Stimulated activated CD8-positive, alpha-beta memory T cell treated with anti-CD3 and anti-CD28 coated beads, Interleukin-7, amount 100 ng/mL, for 4 hours (primary cell): ENCODE measurements around the gene AFF1.
"Not testable (repeated sequence)": the region's sequence is repeated elsewhere in the genome, so short reads cannot be mapped to it uniquely, and the experiment has no call there.

ENCODE experiments used
- DNase-seq, 2 donors: peaks; one replicate each; pipeline ENCODE4 v3.0.0-alpha.2; 2020; ENCODE audit warnings: low read depth in 2 of 2

AFF1 gene

DNA sequence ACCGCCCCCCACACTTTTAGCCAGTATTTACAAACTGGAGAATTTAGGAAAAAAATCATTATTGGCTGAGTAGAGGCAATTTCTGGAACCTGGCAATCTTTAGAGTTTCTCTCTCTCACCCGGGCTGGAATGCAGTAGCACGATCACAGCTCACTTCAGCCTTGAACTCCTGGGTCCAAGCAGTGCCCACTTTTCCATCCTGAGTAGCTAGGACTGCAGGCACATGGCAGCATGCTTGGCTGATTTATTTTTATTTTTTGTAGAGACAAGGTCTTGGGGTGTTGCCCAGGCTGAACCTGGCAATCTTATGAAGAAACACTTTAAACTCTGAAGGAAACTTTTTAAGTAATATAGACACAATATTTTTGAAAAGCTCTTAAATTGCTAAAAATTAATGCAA lies 120.1 kb downstream of the AFF1 start:
- no peak for DNase-seq

DNA sequence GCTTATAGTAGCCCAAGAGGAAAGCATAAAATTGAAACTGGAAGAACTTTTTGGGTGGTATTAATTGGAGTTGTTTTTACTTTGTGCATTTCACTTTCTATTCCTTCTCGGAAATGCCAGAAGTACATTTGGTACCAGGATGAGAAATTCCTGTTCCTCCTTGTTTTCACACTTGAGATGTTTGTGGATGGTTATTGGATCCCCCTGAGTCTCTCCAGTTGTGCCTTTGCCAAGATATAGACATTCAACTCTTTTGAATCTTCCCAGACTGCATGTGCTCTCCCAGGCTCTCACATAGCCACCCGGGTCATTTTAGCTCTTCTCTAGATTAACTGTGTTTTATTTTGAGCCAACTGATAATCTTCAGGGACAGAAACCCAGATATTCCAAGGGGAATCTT lies 120.5 kb downstream of the AFF1 start:
- DNase-seq = no peak

DNA sequence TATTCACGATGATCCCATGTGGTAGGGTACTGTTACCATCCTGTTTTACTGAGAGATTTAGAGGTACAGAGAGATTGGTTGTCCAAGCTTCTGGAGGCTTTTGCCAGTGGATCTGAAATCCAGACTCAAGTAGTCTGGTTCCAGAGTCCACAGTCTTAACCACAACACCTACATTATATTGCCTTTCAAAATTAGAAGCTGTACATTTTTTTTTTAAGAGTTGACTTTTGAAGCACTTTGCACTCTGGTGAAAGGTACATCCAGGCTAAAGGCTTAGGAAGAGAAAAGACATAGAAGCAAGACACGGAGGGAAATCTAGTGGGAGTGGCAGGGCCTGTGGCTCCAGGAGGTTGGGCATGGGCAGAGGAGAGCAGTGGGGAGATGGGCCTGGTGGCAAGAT lies 122.1 kb downstream of the AFF1 start:
- DNase-seq = no peak

DNA sequence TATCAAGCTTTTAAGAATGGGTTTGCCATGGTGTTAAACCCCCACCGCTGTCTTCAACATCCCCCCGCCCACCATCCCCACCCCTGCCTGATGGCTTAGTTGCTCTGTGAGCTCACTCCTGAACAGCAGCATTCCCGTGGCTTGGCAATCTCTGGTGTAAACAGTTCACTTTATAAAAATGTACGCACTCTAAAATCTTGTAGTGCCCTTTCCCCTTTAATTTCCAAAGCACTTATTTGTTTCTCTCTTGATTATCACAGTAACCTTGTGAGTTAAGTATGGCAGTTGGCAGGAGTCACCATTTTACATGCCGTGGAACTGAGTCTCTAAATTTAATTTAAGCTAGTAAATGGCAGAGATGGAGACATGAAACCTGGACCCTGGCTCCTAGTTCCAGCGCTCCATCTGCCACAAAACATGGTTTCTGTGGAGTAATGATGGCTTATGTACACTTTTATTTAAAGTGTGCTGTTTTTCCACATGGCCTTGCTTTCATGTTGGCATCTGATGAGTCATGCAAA lies 123.1 kb downstream of the AFF1 start:
- no peak for DNase-seq

DNA sequence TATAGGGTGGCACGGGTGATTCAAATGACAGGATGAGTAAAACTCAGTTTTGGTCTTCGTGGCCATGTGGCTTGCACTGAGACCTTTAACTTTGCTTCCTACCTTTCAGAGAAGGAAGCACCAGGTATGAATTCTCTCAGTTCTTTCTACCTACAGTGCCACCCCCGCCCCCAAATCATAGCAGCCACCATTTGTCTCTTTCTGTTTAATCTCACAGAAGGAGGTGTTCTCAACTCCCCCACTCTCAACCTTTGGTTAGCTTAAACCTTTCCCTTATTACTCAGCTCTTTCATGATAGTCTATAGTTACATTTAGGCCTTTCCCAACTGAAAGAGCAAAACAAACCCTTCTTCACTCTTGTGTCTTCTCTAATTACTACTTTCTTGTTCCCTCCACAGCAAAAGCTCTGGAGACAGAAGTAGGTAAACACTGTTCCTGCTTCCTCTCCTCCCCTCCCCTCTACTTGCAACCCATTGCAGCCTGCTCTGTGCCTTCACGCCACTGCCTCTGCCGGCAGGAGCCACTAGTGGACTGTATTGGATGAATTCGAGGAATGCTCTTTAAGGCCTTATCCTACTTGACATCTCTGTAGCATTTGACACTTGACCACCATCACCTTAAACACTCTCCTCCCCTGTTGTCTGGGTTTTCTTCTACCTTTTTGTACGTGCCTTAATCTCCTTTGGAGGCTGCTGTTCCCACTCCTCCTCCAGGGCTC lies 123.7 kb downstream of the AFF1 start:
- DNase-seq = peak; percentile 41 to 48

DNA sequence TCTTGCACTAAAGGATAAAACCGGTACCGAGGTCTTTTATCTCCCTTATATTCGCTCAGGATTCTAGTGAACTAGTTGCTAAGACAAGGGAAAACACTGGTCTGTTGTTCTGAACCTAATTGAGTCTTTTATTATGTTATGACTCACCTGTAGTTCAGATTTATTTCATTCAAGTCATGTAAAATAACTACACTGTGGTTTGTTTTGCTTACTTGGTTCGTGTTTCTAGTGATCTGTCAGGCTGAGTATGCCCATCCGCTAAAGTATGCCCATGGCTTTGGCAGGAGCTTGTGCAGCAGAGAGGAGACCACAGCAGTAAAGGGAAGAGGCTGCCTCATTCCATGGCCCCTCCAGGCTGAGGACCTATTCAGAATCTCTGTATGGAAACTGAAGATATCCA lies 126.1 kb downstream of the AFF1 start:
- DNase-seq = no peak

DNA sequence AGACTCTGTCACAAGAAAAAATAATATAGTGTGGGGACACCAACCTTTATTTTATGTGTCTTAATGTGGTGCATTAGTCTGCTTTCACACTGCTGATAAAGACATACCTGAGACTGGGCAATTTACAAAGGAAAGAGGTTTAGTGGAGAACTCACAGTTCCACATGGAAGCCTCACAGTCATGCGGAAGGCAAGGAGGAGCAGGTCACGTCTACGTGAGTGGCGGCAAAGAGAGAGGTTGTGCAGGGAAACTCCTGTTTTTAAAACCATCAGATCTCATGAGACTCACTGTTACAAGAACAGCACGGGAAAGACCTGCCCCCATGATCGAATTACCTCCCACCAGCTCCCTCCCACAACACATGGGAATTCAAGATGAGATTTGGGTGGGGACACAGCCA lies 130.2 kb downstream of the AFF1 start:
- no peak for DNase-seq

DNA sequence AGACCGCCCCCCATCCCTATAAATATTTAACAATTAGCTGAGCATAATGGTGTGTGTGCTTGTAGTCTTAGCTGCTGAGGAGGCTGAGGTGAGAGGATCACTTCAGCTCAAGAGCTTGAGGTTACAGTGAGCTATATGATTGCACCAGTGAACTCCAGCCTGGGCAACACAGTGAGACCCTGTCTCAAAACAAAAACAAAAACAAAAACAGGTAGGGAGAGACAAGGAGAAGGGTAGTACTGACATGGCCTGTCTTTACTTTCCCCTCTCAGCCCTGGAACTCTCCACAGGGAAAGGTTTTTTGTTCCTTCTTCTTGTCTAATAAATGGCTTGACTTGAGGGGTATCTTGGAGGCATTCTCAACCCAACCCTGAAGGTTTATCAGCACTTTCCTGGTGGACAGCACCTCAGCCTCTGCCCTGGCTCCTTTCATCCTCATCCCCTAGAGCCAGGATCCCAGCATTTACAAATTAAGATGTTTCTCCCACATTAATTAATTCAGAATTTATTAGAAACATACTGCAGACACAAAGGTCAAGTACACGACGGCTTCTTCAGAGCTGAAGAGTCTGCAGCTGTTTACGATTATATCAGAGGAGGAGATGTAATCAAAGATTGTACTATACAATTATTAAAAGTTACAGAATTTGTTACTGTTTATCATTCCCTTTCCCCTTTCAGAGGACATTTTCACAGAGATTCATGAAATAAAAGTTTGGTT lies 131.8 kb downstream of the AFF1 start:
- DNase-seq = no peak

DNA sequence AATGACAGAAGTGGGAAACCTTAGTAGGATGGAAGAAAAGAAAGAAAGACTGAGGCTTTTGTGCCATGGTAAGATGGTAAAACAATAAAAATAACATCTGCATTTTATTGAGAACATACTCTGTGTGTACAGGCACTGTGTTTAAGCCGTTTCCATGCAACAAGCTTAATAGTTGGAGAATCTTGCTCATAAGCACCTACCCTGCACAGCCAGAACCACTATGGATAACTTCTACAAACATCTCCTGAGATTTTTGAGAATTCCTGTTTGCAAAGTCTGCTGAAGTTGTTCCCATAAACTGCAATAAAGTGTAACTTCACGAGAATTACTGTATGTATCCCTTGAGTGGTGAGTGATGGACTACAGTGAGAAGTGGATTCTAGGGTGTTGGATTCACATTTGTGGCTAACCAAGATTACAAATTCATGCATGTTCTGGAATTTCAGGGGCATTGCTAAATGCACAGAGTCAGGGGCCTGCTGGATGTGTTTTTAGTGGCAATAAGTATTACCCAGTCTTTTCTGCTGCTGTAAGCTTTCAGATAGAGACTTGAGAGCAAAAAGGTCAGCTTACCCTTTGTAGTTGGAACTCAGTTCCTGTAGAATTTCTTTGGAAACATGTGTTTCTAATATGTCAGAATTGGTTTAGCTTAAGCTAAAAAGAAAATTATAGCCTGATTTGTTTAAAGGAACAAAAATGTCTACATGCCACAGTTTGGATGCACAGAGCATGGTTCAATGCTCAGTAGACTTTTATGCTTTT lies 132.5 kb downstream of the AFF1 start:
- no peak for DNase-seq

DNA sequence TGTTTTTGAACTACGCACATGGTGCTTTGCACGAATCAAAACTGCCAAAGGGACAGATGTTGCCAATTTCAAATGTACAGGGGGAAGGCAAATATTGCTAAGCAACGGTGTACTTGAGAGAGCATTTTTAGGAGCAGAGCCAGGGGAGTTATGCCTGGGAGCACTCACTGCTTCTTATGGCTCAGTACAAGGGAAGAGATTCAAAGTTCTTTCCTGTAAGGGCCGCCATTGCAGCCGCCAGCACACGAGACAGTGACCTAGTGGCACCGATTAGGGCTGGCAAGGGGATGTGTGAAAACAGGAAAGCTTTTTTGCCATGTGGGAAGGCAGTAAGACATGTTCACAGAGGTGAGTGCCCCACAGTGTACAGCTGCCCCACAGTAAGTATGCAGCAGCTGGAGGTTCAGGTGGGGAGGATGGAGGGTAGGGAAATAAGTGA lies 133.8 kb downstream of the AFF1 start:
- DNase-seq = no peak

DNA sequence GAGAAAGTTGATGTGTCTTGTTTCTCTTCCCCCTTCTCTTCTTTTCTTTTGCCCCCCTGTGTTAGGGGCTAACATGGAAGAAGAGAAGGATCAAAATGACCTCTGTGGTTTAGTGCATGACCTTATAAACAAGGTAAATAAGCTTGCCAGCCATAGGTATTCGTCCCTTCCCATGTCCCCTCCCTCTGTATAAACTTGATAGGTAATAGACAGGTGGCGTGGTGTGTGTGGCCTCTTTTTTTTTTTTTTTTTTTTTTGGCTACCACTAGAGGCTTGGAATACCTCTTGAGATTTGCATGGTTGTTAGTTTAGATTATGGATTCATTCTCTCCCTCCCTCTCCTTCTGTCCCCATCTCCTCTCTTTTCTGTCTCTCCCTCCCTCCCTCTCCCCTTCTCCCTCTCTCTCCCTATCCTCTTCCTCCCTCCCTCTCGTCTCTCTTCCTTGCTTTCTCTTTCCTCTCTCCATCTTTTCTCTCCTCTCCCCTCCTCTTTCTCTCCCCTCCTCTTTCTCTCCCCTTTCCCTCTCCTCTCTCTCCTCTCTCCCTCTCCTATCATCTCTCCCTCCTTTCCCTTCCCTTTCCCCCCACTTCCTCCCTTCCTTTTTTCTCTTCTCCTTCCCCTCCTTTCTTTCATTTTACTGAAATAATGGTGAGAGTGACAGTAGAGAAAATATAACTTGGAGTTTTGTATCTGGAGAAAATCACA lies 134.4 kb downstream of the AFF1 start:
- DNase-seq = no peak

DNA sequence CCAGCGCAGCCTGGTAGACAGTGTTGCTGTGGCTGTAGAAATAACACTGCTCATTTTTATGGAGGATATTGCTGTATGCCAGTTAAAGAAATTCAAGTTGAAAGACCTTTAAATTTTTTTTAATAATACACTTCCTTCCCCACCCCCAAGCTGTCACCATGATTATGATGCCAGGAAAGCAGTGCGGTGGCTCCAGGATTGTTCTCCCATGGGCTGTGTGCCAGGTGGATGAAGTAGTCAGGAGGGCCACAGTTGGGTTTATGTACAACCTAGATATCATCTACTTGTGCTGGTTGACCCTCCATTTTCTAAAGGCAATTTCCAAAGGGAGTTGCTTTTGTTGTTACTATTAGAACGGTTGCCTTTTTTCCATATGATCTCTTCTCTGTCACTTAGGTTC lies 136.6 kb downstream of the AFF1 start:
- no peak for DNase-seq

DNA sequence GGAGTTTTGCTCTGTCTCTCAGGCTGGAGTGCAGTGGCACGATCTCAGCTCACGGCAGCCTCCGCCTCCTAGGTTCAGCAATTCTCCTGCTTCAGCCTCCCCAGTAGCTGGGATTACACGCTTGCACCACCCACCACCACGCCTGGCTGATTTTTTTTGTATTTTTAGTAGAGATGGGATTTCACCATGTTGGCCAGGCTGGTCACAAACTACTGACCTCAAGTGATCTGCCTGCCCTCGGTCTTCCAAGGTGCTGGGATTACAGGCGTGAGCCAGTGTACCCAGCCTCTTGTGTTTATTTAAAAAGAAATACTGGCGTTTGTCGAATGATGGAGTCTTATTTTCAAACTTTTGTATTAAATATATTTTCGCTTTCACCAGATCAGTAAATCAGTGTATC lies 137.7 kb downstream of the AFF1 start:
- DNase-seq = not testable (repeated sequence)

DNA sequence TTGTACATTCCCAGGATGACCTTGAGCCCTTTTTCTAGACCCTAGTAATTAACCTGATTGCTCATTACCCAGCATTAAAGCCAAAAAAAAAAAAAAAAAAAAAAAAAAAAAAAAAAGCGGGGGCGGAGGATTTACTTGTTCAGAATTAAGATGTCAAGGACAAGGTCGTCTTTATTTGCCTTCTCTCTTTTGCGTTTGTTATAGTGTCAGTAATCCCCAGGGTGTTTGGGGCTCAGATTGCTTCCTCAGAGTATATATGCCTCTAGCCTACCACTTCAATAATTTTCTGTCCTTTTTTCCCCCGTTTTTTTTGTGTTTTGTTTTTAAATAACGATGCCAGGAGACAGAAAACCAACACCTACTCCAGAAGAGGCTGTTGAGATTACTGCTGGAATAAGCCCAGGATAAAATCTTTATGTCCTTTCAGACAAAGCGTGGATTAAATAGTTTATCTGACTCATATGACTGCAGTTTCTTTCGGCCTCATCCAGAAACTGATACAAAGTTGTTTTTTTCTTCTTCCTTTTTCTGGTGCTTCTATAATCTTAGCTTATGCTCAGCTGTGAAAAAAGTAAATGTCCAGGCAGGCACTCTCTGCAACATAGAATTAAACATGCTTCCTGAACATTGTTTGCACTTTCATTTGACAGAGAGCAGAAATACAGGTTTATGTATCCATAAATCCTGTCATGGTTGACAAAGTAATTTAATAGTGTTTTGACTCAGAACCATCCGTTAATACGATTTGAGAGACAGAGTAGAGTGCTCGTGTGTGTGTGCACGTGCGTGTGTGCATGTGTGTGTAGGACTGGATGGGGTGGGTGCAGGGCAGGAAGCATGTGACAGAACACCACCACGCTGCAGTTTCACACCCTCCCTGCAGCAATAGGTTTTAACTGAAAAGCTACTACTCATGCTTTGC lies 138.6 kb downstream of the AFF1 start:
- DNase-seq = peak; percentile 22 to 47

DNA sequence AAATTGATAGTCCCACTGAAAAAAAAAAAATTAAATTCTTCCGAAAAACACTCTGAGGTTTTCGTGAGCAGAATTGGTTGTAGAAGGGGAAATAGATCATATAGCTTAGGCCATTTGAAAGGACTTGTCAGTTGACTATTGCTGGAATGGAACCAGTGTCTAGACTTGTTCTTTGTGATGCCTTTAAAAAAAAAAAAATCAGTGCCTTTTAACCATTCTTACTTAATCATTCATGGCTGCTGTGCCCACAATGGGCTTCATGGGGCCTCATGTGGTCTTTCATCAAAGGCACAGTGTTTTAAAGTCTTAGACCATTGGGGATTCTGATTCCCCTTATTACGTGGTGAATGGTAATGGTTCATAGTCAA lies 139.3 kb downstream of the AFF1 start:
- no peak for DNase-seq

DNA sequence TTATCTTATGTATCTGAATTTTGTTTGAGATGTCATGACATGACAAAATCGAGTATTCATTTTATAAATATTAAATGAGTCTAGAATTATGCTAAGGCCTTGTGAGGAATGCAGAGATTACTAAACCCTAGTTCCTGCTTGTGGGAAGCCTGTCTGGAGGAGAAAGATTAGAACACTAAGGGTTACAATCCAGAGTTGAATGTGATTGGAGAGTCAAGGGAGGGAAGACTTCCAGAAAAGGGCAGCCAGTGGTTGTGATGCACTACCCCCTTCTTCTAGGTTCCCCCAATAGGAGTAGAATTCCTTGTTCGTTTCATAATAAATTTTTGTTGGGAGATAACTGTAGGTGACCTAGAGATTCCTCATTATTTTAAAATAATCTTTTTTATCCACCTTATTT lies 141.1 kb downstream of the AFF1 start:
- DNase-seq = no peak

DNA sequence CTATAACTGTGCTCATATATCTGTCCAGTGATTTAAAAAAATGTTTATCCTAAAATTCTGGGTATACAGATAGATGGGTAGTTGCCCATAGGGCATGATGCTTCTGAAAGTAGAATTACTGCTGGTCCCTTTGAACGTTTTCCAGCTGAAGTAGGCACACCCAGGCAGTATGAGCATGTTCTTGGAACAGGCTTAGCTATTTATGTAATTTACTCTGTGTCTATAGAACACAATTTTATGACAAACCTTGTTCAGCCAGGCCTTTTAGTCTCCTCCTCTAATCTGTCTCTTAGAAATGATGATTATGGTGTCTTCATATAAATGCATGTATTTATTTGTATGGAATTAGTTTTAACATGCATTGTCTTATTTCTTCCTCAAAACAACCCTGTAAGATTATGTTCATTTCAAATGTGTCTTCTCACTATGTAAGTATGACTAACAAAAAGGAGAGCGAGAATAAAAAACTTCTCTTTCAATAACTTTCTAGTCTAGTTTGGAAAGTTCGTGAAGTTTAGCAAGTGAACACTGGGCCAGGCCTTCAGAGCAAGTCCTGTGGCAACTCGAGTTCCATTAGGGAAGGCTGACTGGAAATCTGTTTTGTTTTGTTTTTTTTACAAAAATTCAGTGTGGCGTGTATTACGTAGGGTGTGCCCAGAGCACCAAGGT lies 142.0 kb downstream of the AFF1 start:
- no peak for DNase-seq

DNA sequence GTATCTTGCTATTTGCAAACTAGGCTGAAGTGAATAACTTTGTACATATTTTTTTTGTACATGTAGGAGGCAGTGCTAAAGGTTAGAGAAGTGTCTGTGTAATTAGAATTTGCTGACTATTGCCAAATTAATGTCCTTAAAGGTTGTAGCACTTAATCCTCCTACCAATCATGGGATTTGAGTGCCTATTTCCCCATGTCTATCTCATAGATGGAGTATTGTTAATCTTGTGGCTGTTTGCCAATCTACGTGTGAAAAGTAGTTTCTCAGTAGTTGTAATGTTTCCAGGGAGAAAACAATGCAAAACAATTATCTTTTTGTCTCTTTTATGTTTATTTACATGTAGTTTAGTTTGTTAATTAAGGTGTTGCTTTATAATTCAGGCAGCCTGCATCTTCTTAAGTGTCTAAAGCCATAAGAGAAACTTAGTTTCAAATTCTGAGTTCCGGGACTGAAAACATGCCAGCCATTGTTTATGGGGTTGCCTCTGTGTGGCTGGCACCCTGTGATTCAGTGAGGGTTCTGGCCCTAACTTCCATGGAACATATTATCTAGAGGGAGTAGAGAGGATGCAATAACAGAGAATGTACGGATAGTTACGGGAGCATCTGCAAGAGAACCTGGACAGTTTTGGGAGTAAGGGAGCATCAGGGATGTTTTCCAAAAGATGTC lies 143.2 kb downstream of the AFF1 start:
- DNase-seq = no peak

DNA sequence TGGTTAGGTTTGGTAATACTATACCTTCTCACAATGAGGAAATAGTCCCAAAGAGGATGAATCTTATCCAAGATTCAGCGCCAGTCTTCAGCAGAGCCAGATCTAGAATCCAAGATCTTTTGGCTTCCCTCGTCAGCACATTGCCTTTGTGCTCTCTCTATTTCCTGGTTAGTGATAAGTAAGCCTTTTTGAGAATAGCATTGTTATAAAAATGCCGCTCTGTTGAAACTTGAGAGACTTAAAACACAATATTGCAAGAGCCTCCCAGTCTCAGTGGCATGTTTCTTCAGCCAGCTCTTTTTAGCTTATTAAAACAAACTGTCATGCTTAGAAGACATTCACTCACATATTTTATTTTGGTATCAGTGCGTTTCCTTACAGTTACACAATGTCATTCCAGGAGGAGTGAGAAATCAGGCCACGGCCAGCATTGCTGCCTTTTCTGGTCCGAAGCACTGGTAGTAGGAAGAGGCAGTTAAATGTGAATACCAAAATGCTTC lies 144.2 kb downstream of the AFF1 start:
- no peak for DNase-seq

DNA sequence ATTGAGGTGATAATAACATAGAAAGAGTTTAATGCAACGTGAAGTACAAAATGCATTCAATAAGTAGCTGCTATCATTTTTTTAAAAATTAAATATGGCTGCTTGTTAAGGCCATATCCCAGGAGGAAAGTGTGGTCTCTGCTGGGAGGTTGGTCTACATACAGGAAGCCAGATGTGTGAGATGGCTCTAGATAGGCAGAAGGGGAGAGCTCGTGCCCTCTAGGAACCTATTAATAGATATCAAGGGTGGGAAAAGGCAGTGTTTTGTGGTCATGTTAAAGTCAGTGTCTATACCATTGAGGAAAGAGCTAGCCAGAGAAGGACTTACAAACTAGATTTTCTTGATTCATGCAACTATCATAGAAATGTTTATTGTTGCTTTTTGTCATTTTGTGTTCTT lies 145.2 kb downstream of the AFF1 start:
- DNase-seq = no peak
